SK-N-SH treated with all-trans-retinoic acid at 6 μM for 48 hours (cell line): ENCODE measurements around the gene RASGRF2.

Experiments
- ARNTL ChIP-seq: fragments of 450-650 bp; formaldehyde crosslinking; IDR thresholded peaks from 2 replicates; pipeline ENCODE4 v1.5.0; 2020; ENCODE audit warnings: low read depth, mild to moderate bottlenecking, moderate library complexity, borderline replicate concordance
- CSDC2 ChIP-seq: fragments of 250-450 bp; sonication (Bioruptor Pico); IDR thresholded peaks from 2 replicates; pipeline ENCODE4 v1.5.0; 2020; ENCODE audit warnings: mild to moderate bottlenecking, moderate library complexity
- ISL1 ChIP-seq: fragments of 250-450 bp; sonication (Bioruptor Pico); IDR thresholded peaks from 2 replicates; pipeline ENCODE4 v2.1.2; 2022; ENCODE audit warnings: mild to moderate bottlenecking, moderate library complexity
- POU6F1 ChIP-seq: fragments of 250-450 bp; sonication (Bioruptor Pico); IDR thresholded peaks from 2 replicates; pipeline ENCODE4 v1.8.0; 2021; ENCODE audit warnings: low read depth, mild to moderate bottlenecking, moderate library complexity, borderline replicate concordance
- ZFP3 ChIP-seq: fragments of 250-450 bp; sonication (Bioruptor Pico); IDR thresholded peaks from 2 replicates; pipeline ENCODE4 v1.5.0; 2020; ENCODE audit warnings: mild to moderate bottlenecking, moderate library complexity
- ZNF70 ChIP-seq: fragments of 450-650 bp; formaldehyde crosslinking; IDR thresholded peaks from 2 replicates; pipeline ENCODE4 v1.5.0; 2020; ENCODE audit warnings: mild to moderate bottlenecking, moderate library complexity

GRCh38 chr5:81121836-81122630 lies 161.9 kb downstream of the RASGRF2 start:
- TF ChIP-seq CSDC2 (CRISPR knock-in tag) (no peak), ZFP3 (CRISPR knock-in tag) (no peak), ISL1 (no peak), ARNTL (no peak), POU6F1 (no peak), ZNF70 (CRISPR knock-in tag) (no peak)
